OCI-LY7 (cell line): ENCODE measurements around the gene FAM186B. TPM values are rescaled to one million over a fixed set of nuclear protein-coding genes. Genes with fewer than 3 reads are reported as not detected.

ENCODE experiments used
- BruUV-seq: library from RNA; stranded (reverse); fragments of 400-500 nt; replicated peaks from 2 replicates; lab custom pipeline; 2021; lab: Mats Ljungman, UMichigan
- CTCF ChIA-PET: fragments of 300-600 bp; sonication (Branson Sonifier 250); formaldehyde crosslinking; loops from one replicate; lab custom pipeline; 2022; ENCODE audit warnings: antibody characterized with exemption; ENCODE audit not compliant: unreplicated experiment; lab: Charles Lee
- POLR2A ChIA-PET: fragments of 300-600 bp; sonication (Branson Sonifier 250); formaldehyde crosslinking; loops from one replicate; lab custom pipeline; 2022; ENCODE audit warnings: antibody characterized with exemption; lab: Charles Lee
- DNase-seq: peaks from one replicate; pipeline ENCODE4 v3.0.0-alpha.2; 2015; ENCODE audit warnings: low spot score
- H2AFZ ChIP-seq: fragments of 200-600 bp; sonication (generic), shearing (Covaris generic); 2 replicates; pipeline ENCODE4 v1.6.1; 2014; ENCODE audit warnings: mild to moderate bottlenecking, antibody characterized with exemption, low read length, moderate library complexity
- H3K27ac ChIP-seq: fragments of 200-600 bp; sonication (generic); 2 replicates; pipeline ENCODE4 v1.5.1; 2014; ENCODE audit warnings: mixed run types, low read depth, mild to moderate bottlenecking, moderate library complexity, low read length, inconsistent platforms; ENCODE audit not compliant: poor library complexity, severe bottlenecking
- H3K36me3 ChIP-seq: fragments of 200-600 bp; sonication (generic); 2 replicates; pipeline ENCODE4 v1.6.1; 2014; ENCODE audit warnings: mild to moderate bottlenecking, antibody characterized with exemption, low read length, moderate library complexity, mixed read lengths; ENCODE audit not compliant: insufficient read depth
- H3K4me1 ChIP-seq: fragments of 200-600 bp; sonication (generic); 2 replicates; pipeline ENCODE4 v1.5.1; 2014; ENCODE audit warnings: mild to moderate bottlenecking, low read length; ENCODE audit not compliant: insufficient read depth, poor library complexity, severe bottlenecking
- H3K4me2 ChIP-seq: fragments of 200-600 bp; sonication (generic); 2 replicates; pipeline ENCODE4 v1.6.1; 2014; ENCODE audit warnings: mild to moderate bottlenecking, low read length
- H3K4me3 ChIP-seq: fragments of 200-600 bp; sonication (generic); 2 replicates; pipeline ENCODE4 v1.5.1; 2014; ENCODE audit warnings: mild to moderate bottlenecking, low read depth, low read length; ENCODE audit not compliant: poor library complexity, severe bottlenecking
- H3K79me2 ChIP-seq: fragments of 200-600 bp; sonication (generic); 2 replicates; pipeline ENCODE4 v1.6.1; 2016; ENCODE audit warnings: low read depth, mild to moderate bottlenecking, low read length, moderate library complexity, mixed read lengths; ENCODE audit not compliant: insufficient read depth
- H3K9me2 ChIP-seq: fragments of 200-600 bp; sonication (generic); 2 replicates; pipeline ENCODE4 v1.6.1; 2016; ENCODE audit warnings: mild to moderate bottlenecking, low read length, mixed read lengths; ENCODE audit not compliant: insufficient read depth
- H3K9me3 ChIP-seq: fragments of 200-600 bp; sonication (generic); 2 replicates; pipeline ENCODE4 v1.6.1; 2014; ENCODE audit warnings: mild to moderate bottlenecking, mixed run types, low read length, mixed read lengths
- H4K20me1 ChIP-seq: fragments of 200-600 bp; sonication (generic); 2 replicates; pipeline ENCODE4 v1.6.1; 2014; ENCODE audit warnings: mild to moderate bottlenecking, antibody characterized with exemption, low read length, moderate library complexity, mixed read lengths; ENCODE audit not compliant: insufficient read depth
- EZH2phosphoT487 ChIP-seq: fragments of 200-600 bp; sonication (generic); IDR thresholded peaks from 2 replicates; pipeline ENCODE4 v1.6.1; 2018; ENCODE audit warnings: low read depth, borderline replicate concordance, mild to moderate bottlenecking, mixed run types, antibody characterized with exemption, low read length, moderate library complexity, mixed read lengths
- intact Hi-C: fragments of 100-400 bp; cut with micrococcal nuclease; formaldehyde crosslinking; loops from one replicate; pipeline ENCODE4 v1.10.0; 2022; ENCODE audit not compliant: unreplicated experiment
- total RNA-seq, 2 experiments: library from RNA; depleted of rRNA in 1 of 2; stranded (reverse); fragments of >200 nt in 1 of 2; shearing (Covaris generic) in 1 of 2; gene quantifications; 2 replicates each; pipeline ENCODE4 v1.2.3, GENCODE V29; 2014 to 2022
- TF ChIP-seq, protein P1 (sequence below): fragments of 200-600 bp; sonication (generic); conservative IDR thresholded peaks from 2 replicates; pipeline ENCODE4 v1.5.1; 2014; ENCODE audit warnings: mild to moderate bottlenecking, antibody characterized with exemption, low read length, moderate library complexity, mixed read lengths

The FAM186B gene
- total RNA-seq, 2 experiments from 2014 or later: 0.60 to 2.8 TPM

DNA sequence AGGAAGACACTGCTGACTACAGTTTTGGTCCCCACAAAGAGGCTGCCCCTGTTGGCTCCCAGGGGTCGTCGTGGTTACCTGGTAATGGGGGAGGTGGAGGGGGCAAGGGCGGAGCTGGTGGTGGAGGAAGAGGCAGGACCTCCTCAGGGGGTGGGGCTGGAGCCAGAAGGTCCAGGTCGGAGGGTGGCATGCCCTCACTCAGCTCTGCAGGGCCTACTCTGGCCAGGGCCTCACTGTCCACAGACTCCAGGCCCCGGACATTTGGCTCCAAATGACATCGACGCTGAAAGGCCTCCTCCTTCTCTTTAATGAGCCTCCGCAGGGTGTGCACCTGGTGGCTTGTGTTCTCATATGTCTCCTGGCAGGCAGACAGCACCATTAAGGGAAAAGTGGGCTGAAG lies 46.4 kb upstream of the FAM186B start:
- POLR2A ChIA-PET: interaction anchor here (1.0 kb wide), 1 partner anchor 23 kb away, joined by 3 read pairs; no protein-coding TSS in a partner anchor
- no peak overlapping the region for H3K4me3 ChIP-seq
- CTCF ChIA-PET: no interaction called here
- TF ChIP-seq, protein P1, sequence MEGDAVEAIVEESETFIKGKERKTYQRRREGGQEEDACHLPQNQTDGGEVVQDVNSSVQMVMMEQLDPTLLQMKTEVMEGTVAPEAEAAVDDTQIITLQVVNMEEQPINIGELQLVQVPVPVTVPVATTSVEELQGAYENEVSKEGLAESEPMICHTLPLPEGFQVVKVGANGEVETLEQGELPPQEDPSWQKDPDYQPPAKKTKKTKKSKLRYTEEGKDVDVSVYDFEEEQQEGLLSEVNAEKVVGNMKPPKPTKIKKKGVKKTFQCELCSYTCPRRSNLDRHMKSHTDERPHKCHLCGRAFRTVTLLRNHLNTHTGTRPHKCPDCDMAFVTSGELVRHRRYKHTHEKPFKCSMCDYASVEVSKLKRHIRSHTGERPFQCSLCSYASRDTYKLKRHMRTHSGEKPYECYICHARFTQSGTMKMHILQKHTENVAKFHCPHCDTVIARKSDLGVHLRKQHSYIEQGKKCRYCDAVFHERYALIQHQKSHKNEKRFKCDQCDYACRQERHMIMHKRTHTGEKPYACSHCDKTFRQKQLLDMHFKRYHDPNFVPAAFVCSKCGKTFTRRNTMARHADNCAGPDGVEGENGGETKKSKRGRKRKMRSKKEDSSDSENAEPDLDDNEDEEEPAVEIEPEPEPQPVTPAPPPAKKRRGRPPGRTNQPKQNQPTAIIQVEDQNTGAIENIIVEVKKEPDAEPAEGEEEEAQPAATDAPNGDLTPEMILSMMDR: no peak
- no peak for TF ChIP-seq EZH2phosphoT487
- intact Hi-C loops: no loop called here
- H3K27ac ChIP-seq: no peak overlapping the region
- BruUV-seq: no TSS peak
- H3K9me3 ChIP-seq: no peaks in the 10 kb centered on the region
- no peaks in the 10 kb centered on the region for H4K20me1 ChIP-seq
- H3K4me2 ChIP-seq: no peak overlapping the region
- H3K9me2 ChIP-seq: no peaks in the 10 kb centered on the region
- H3K4me1 ChIP-seq: peaks cover 6% of the 10 kb centered on the region
- H3K36me3 ChIP-seq: peaks cover 59% of the 10 kb centered on the region
- DNase-seq: no peak
- H3K79me2 ChIP-seq: no peaks in the 10 kb centered on the region
- H2AFZ ChIP-seq: no peak overlapping the region

DNA sequence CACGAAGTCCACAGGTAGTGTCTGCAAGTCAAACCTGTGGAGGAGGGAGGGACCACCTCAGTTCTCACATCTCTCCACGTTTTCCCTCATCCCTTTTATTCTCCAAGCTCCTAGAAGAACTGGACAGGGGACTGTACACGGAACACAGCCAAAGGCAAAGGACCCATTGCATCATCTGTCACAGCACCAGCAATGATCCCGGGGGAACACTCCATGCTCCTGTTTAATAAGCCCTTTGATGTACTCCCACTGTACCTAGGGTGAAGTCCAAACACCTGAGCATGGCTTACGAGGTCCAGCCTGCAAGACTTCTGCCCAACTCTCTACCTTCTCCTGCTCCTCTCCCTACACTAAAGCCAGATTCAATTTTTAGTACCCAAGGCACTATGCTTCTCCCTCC lies 44.5 kb upstream of the FAM186B start:
- BruUV-seq: no TSS peak
- CTCF ChIA-PET: no interaction called here
- no peak overlapping the region for H3K27ac ChIP-seq

DNA sequence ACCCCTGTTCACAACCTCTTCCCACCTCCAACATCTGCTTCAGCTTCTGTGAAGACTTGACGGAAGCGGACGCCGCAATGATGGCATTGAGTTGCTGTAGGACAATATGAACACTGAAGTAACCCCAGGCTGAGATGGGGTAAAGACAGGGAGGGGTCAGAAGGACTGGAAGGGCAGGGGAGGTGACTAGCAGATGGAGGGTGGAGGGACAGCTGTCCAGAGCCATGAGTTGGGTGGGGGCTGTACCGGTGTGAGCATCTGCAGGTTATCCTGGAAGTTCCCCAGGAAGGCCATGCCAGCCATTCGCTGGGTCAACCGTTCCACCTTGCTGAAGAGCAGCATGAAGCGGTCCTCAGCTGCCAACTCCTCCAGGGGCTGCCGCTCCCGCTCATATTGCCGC lies 44.0 kb upstream of the FAM186B start:
- TF ChIP-seq, protein P1: no peak
- no peak for TF ChIP-seq EZH2phosphoT487
- POLR2A ChIA-PET: interaction anchor here (1.4 to 2.0 kb wide), 2 partner anchors 54 to 62 kb away, joined by 4 to 7 read pairs; no protein-coding TSS in a partner anchor
- no peak overlapping the region for H2AFZ ChIP-seq
- H3K4me1 ChIP-seq: peaks cover 18% of the 10 kb centered on the region
- DNase-seq: no peak
- no peaks in the 10 kb centered on the region for H4K20me1 ChIP-seq
- BruUV-seq: no TSS peak
- H3K9me2 ChIP-seq: no peaks in the 10 kb centered on the region
- no peak overlapping the region for H3K4me2 ChIP-seq
- no peak overlapping the region for H3K4me3 ChIP-seq
- CTCF ChIA-PET: no interaction called here
- no peaks in the 10 kb centered on the region for H3K9me3 ChIP-seq
- no peaks in the 10 kb centered on the region for H3K79me2 ChIP-seq
- no peak overlapping the region for H3K27ac ChIP-seq
- peaks cover 58% of the 10 kb centered on the region for H3K36me3 ChIP-seq
- intact Hi-C loops: no loop called here

More for the DNA sequence above, 44.5 kb upstream of the FAM186B start:
- no peak for DNase-seq
- POLR2A ChIA-PET: no interaction called here
- TF ChIP-seq, protein P1: no peak
- TF ChIP-seq EZH2phosphoT487: no peak
- Histone ChIP-seq H3K79me2 (no peaks in the 10 kb centered on the region), H3K4me3 (no peak overlapping the region), H3K9me2 (no peaks in the 10 kb centered on the region), H3K4me1 (peaks cover 14% of the 10 kb centered on the region), H4K20me1 (no peaks in the 10 kb centered on the region), H3K36me3 (peaks cover 58% of the 10 kb centered on the region), H3K4me2 (no peak overlapping the region), H3K9me3 (no peaks in the 10 kb centered on the region), H2AFZ (no peak overlapping the region)
- intact Hi-C loops: no loop called here
